NCI-H2196 treated with DMSO at 0.1 percent for 48 hours (cell line): ENCODE data around the gene BCAS4.
"Not testable (repeated sequence)": the region's sequence is repeated elsewhere in the genome, so short reads cannot be mapped to it uniquely, and the experiment has no call there.

Experiments
- DNase-seq: peaks from one replicate; lab custom pipeline; 2025; ENCODE audit not compliant: unreplicated experiment; lab: John Stamatoyannopoulos, UW

Gene BCAS4

GRCh38 chr20:50794846-50795634, at the start of gene BCAS4:
Gene BCAS4 (plus strand): TSS chr20:50795061. CDS start chr20:50795084, 23 bp downstream.
- peak; percentile 68 for DNase-seq

DNA sequence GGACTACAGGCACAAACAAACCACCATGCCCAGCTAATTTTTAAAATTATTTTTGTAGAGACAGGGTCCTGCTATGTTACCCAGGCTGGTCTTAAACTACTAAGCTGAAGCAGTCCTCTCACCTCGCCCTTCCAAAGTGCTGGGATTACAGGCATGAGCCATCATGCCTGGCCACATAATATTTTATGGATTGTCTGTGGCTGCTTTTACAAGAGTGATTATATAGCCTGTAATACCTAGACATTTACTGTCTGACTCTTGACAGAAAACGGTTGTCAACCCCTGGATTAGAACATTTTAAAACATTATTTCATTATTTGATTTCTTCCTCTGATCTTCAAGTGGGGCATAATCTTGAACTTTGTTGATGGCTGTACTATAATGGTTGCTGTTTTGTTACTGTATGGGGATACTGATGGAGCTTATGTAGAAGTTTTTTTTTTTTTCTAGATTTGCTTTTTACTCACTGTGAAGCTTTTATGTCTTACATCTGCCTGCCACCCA, 49.2 kb upstream of the BCAS4 start:
- no peak for DNase-seq

- peak; percentile 31 for DNase-seq
These were observed 48.5 kb upstream of the BCAS4 start for GRCh38 chr20:50746138-50746940.

GRCh38 chr20:50747275-50747674, 47.6 kb upstream of the BCAS4 start:
- DNase-seq: no peak

DNA sequence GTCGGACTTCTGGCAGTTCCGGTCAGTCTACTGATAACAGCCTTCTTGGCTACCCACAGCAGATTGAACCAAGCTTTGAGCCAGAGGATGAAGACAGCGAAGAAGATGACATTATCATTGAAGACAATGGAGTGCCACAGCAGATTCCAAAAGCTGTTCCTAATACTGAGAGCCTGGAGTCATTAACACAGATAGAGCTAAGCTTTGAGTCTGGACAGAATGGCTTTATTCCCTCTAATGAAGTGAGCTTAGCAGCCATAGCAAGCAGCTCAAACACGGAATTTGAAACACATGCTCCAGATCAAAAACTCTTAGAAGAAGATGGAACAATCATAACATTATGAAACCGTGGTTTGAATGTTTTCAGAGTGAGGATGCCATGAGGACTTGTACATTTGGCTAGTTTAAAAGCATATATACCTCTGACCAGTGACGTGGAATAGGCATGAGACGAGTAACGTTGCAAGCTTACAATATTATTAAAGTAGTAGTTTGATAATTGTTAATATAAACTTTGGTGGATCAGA, 44.7 kb upstream of the BCAS4 start:
- DNase-seq: no peak

DNA sequence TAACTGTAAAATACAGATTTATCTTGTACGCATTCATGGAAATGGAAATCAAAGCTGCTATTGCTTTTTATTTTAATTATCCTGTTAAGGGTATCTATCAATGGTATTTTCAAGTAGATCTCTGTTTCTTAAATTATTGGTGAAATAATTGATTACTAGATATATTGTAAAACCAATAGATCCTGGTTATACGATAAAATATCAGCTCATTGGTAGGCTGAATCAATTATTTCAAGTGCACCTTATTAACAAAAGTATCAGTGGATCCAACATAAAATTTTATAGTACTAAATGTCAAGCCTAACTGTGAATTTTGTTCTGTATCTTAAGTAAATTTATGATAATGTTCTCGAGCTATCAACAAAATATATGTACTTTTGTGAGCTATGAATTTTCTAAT, 41.7 kb upstream of the BCAS4 start:
- no peak for DNase-seq

DNA sequence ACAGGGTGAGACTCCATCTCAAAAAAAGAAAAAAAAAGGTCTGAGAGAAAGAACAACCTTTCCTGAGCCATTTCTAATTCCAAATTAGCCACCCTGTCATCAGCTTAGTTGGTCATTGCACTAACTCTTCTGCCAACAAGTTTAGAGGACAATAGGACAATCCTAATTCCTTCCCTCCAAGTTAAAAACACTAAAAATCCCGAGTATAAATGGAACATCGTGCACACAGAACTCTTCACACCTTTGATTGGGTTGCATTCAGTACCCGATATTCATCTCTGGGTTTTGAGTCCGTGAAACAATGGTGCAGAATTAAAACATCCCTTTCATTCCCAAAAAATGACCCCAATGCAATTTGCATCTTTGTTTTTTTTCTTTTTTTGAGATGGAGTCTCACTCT, 40.4 kb upstream of the BCAS4 start:
- DNase-seq: no peak

- no peak for DNase-seq
These were observed 38.4 kb upstream of the BCAS4 start for GRCh38 chr20:50756447-50756846.

- no peak for DNase-seq
These were observed 36.4 kb upstream of the BCAS4 start for GRCh38 chr20:50758469-50758868.

DNA sequence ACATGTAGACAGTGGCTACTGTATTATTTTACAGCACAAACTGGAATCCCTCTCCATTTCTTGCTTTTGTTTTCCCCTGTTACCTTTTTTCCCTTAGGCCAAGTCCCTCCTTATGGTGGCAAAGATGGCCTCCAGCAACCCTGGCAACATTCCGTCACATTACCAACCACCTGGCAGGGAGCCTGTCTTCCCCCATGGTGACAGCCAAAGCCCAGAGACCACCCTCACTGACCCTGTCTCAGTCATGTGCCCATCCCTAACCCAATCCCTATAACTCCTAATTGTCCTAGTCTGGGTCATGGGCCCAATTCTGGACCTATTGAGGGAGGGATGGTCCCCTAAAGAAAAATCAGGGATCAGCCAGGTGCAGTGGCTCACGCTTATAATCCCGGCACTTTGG, 35.9 kb upstream of the BCAS4 start:
- no peak for DNase-seq

GRCh38 chr20:50759678-50760077, 35.2 kb upstream of the BCAS4 start:
- no peak for DNase-seq

GRCh38 chr20:50762045-50762422, 32.8 kb upstream of the BCAS4 start:
- DNase-seq: no peak

- DNase-seq: peak; percentile 70
These were observed 32.2 kb upstream of the BCAS4 start for GRCh38 chr20:50762435-50763220.

DNA sequence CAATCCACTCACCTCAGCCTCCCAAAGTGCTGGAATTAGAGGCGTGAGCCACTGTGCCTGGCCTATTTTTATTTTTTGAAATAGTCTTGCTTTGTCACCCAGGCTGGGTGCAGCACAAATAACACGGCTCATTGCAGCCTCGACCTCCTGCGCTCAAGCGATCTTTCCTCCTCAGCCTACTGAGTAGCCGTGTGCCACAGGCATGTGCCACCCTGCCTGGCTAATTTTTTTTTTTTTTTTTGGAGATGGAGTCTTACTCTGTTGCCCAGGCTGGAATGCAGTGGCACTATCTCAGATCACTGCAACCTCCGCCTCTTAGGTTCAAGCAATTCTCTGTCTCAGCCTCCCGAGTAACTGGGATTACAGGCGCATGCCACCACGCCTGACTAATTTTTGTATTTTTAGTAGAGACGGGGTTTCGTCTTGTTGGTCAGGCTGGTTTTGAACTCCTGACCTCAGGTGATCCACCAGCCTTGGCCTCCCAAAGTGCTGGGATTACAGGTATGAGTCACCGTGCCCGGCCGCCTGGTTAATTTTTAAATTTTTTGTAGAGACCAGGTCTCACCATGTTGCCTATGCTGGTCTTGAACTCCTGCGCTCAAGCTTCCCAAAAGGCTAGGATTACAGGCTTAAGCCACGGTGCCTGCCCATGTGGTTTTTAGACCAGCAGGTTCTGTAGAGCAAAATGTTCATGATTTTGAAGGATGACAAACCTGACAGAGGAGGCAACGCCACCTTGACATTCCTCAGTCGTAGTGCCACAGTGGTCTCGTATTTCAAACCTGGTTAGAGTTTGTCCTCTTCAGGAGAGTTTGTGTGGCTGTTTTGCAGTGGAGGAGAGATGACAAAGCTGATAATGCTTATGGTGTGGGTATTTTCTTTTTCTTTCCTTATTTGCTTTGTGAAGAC, 31.1 kb upstream of the BCAS4 start:
- peak; percentile 45 for DNase-seq

- DNase-seq: not testable (repeated sequence)
These were observed 29.6 kb upstream of the BCAS4 start for GRCh38 chr20:50765251-50765650.

GRCh38 chr20:50765674-50766073, 29.2 kb upstream of the BCAS4 start:
- DNase-seq: no peak

DNA sequence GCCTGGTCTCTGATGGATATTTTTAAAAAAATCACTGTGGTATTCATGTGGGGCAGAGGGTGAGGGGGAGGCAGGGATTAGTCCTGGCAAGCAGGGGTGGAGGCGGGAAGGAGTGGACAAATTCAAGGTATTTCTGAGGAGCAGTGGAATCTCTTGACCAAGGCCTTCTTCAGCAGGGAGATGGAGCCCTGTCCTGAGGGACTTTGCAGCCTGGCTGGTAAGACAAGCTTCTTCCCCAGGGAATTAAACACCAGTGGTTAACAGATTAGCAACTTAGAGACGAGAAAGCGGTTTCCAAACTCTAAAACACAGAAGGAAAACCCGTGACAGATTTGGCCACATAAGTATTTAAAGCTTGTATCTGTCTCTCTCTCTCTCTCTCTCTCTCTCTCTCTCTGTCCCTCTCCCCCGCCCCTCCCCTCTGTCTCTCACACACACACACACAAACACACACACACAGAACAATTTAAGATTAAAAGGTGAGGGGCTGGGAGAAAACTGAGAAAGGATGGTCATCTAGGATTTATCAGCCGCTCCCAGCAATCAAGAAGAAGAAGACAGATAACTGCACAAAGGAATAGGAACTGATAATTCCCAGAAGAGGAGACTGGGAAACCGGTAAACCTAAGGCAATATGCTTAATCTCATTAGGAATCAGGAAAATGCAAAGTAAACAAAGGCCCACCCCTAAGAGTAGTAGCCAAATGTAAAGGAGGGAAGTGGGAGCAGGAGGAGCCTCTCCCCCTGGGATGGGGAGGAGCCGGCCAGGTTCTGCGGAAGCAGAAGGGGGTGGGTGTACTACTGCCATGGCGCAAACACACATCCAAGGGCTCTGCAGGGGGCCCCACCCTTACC, 27.7 kb upstream of the BCAS4 start:
- DNase-seq: not testable (repeated sequence)

DNA sequence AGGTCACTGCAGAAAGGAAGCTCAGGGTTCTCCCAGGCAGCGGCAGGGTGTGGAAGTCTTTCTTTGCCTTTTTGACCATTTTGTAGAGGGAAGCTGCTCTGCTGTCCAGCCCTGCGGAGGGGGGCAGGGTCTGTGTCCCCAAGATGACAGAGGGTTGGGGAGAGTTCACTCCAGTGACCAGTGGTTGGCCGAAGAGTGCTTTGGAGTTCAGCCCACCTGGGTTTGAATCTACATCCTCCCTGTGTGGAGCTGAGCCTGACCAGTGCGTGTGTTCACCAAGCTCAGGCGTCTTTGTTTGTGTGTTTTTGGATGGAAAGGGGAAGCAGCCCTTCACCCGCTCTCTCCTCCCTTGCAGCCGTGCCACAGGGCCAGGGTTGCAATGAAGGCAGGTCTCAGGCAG, 25.9 kb upstream of the BCAS4 start:
- not testable (repeated sequence) for DNase-seq

DNA sequence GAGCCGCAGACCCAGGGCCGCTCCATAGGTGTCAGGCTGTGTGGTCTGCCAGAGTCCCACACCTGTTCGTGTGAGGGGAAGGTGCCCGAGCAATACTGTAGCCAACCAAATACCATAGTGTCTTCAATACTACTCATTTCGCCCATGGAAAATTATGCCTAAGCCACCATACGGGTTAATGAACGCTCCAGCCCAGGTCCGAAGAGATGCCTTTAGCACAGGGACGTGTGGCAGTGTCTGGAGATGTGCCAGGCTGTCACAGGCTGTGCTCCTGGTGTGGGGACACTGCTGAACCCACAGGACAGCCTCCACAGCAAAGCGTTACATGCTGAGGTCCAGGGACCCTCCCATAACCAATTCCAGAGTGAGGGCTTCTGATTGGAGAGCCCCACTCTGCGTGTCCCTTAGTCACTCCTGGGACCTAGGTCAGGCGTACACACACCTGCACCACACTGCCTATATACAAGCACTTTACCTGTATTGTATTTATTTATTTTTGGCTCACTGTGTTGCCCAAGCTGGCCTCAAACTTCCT, 25.2 kb upstream of the BCAS4 start:
- not testable (repeated sequence) for DNase-seq
